Activated T-cell treated with anti-CD3 and anti-CD28 coated beads for 24 hours (primary cell): ENCODE measurements around the gene TUBB4B.
"Not testable (repeated sequence)": the region's sequence is repeated elsewhere in the genome, so short reads cannot be mapped to it uniquely, and the experiment has no call there.

Experiments used
- DNase-seq: peaks from one replicate; pipeline ENCODE4 v3.0.0-alpha.2; 2020; ENCODE audit warnings: low read depth

The TUBB4B gene

DNA sequence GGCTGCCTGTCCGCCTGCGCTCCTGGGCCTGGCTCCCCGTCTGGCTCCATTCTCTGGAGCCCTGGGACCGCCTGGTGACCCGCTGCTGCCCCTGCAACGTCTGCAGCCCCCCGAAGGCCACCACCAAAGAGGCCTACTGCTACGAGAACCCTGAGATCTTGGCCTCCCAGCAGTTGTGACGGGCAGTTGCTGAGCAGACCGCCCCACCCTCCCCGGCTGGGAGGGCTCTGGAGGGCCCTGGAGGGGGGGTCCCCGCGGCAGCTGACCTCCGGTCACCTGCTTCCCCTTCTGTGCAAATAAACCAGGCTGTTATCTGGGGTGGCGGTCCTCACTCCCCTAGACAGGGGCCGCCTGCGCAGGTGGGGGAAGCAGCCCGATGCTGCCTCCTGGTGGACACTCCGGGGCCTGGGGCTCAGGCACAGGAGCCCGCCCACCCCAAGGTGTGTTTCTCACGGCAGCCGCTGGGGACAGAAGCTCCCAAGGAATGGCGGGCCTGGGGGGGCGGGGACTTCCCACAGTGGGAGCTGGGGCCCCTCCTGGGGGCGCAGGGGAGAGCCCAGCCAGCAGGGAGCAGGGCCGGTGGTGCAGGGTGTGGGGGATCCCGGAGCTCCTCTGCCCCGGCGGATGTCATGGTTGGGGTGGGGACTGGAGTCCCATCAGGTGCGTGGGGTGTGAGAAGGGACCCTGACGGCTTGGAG is 4.7 kb upstream of the TUBB4B start:
- DNase-seq, result peak; percentile 86

DNA sequence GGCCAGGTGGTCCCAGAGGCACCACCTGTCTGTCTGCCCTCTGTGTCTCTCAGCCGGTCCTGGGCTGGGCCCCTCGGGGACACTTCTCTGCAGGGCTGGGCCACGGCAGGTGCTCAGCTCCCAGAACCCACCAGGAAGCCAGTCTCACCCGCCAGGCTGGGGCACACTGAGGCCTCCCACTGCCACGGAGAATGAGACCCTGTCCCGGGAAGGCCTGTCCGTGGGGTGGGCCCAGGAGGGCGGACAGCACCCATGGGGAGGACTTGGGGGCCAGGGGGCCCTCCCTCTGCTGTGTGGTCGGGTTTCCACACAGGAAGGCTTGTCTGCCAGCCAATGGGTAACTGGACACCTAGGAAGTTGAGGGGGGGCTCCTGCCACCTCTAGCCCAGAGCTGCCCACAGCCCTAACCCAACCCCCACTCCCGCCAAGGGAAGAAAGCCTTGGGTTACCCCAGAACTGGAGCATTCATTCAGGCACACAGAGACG is 4.1 kb upstream of the TUBB4B start:
- no peak for DNase-seq

DNA sequence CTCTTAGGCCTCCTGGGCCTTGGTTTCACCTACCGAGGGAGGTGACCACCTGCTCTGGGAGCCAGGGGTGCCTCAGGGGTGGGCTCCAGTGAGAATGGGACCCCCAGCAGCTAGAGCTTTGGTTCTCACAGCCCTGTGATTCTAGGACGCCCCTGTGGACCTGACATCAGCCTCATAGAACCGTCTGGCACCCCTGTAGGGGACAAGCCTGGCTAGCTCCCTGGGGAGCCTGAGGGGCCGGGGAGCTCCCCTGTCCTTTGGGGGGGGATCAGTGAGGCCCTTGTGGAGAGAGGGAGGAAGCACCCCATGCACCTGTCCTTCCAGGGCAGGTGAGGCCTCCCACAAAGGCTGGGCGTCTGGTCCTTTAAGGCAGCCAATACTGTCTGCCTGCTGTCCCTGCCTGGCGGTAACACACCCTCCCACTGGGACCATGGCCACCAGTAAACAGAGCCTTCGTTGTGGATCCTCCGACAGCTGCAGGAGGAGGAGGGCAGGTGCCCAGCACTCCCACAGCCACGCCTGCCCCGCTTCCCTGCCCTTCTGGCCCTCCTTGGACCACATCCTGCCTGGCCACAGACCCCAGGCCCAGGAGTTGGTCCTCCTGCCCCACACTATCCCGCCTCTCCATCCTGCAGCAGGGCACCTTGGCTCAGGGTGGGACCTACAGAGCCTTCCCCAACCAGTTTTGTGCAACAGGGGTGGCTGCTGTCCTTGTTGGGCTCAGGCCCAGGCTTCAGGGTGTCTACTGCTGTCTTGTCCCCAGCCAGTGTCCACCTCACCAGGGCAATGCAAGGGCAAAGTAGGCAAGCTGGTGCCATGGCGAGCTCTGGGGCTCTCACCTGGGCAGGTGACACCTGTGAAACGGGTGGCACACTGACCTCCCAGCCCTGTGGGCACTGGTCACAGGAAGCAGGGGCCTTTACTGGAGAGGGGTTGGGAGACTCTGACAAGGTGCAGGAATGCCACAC is 3.0 kb upstream of the TUBB4B start:
- no peak for DNase-seq

DNA sequence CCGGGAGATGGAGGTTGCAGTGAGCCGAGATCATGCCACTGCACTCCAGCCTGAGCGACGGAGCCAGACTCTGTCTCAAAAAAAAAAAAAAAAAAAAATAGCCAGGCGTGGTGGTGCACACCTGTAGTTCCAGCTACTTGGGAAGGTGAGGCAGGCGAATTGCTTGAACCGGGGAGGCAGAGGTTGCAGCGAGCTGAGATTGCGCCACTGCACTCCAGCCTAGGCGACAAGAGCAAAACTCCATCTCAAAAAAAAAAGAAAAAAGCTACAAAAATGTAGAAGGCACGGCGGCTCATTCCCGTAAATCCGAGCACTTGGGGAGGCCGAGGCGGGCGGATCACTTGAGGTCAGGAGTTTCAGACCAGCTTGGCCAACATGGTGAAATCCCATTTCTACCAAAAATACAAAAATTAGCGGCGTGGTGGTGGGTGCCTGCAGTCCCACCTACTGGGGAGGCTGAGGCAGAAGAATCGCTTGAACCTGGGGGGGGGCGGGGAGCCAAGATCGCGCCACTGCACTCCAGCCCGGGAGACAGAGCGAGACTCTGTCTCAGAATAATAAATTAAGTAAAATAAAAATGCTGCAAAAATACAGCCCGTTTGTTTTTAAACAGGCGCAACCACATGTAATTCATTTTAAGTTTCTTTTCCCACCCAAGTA is 1.4 kb upstream of the TUBB4B start:
- DNase-seq, result not testable (repeated sequence)

DNA sequence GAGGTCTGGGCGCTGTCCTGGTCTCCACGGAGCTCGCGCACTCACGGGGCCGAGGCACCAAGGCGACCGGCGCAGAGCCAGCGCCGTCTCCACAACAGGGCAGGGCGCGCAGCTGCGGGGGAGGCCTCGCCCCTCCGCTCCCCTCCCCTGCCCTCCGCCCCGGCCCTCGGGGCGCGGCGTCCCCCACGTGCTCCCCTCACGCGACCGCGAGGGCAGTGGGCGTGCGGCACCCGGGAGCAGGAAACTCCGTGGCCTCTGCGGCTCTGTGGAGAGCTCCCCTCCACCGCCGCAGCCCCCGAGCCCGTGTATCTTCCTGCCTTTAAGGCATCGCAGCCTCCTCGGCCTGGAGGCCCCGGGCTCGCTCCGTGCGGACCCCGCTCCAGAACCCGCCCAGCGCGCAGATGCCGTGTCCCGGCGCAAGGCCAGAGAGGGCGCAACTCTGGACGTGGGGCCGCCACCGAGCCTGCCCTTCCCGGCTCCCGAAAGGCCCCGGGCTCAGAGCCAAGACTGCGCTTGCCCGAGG is 708 bp upstream of the TUBB4B start:
- peak; percentile 60 for DNase-seq

DNA sequence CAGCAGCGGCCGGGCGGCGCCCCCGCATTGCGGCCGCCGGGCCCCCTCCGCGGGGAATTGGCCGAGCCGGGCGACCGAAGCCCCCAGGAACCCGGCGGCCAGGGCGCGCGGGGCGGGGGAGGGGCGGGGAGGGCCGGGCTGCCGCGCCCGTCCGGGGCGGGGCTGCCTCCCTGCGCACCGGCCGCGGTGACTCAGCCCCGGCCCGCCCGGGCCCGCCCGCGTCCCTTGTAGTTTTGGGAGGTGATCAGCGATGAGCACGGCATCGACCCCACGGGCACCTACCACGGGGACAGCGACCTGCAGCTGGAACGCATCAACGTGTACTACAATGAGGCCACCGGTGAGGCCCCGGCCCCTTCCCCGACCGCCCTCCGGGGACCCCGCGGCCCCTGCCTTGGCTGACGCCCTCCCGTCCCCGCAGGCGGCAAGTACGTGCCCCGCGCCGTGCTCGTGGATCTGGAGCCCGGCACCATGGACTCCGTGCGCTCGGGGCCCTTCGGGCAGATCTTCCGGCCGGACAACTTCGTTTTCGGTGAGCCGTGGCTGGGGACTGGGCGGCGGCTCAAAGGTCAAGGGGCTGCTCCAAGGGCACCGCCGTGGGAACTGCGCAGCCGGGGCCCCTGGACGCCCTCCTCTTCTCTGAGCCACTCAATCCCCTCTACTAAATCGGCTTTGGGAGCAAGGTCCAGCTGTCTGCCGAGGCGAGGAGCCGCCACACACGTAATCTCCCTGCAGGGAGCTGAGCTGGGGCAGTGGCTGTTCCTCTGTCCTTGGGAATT is 592 bp downstream of the TUBB4B start:
- DNase-seq, result peak; percentile 56

DNA sequence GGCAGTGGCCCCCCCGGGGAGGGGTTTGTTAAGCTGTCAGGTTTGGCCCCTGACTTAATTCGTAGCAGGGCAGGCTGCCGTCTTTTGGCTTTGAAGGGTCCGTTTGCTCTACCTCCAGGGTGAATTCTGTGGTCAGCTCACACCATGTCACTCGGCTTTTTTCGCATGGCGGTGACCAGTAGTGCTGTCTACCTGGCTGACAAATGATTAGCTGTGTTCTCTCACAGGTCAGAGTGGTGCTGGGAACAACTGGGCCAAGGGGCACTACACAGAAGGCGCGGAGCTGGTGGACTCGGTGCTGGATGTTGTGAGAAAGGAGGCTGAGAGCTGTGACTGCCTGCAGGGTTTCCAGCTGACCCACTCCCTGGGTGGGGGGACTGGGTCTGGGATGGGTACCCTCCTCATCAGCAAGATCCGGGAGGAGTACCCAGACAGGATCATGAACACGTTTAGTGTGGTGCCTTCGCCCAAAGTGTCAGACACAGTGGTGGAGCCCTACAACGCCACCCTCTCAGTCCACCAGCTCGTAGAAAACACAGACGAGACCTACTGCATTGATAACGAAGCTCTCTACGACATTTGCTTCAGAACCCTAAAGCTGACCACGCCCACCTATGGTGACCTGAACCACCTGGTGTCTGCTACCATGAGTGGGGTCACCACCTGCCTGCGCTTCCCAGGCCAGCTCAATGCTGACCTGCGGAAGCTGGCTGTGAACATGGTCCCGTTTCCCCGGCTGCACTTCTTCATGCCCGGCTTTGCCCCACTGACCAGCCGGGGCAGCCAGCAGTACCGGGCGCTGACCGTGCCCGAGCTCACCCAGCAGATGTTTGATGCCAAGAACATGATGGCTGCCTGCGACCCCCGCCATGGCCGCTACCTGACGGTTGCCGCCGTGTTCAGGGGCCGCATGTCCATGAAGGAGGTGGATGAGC is 1.4 kb downstream of the TUBB4B start:
- no peak for DNase-seq

DNA sequence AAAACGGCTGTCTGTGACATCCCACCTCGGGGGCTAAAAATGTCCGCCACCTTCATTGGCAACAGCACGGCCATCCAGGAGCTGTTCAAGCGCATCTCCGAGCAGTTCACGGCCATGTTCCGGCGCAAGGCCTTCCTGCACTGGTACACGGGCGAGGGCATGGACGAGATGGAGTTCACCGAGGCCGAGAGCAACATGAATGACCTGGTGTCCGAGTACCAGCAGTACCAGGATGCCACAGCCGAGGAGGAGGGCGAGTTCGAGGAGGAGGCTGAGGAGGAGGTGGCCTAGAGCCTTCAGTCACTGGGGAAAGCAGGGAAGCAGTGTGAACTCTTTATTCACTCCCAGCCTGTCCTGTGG is 2.2 kb downstream of the TUBB4B start:
- not testable (repeated sequence) for DNase-seq

DNA sequence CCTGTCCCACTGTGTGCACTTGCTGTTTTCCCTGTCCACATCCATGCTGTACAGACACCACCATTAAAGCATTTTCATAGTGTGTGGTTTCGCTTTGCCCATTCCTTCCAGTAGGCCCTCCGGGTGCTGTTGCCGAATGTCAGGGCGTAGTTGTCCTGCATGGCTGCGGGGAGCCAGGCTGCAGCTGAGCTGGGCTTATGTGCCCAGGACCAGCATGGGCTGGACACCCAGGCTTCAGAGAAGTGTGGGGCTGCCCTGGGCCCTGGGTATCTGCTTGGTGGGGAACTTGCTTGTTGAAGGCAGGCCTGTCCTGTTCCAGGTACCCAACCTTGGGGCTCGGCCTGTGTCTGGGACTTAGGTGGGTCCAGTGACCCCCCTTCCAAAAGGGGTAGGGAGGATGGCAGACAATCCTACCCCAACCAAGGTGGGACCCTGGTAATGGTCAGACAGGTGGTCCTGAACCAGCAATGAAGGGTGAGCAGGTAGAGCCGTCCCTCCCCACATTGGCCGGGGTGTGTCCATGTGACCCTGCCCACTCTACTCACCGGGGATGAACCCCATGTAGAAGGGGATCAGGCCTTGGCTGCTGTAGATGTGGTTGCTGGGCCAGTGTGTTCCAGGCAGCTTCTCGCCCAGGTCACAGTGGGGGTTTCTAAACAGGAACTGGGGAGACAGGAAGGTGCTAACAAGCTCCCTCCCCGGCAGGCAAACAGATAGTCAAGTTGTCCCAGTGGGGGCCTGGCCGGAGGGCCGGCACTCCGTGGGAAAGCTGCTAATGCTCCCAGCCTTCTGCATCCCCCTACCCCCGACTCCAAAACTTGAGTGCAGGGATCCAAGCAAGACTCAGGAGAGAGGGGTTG is 2.8 kb downstream of the TUBB4B start:
- no peak for DNase-seq

DNA sequence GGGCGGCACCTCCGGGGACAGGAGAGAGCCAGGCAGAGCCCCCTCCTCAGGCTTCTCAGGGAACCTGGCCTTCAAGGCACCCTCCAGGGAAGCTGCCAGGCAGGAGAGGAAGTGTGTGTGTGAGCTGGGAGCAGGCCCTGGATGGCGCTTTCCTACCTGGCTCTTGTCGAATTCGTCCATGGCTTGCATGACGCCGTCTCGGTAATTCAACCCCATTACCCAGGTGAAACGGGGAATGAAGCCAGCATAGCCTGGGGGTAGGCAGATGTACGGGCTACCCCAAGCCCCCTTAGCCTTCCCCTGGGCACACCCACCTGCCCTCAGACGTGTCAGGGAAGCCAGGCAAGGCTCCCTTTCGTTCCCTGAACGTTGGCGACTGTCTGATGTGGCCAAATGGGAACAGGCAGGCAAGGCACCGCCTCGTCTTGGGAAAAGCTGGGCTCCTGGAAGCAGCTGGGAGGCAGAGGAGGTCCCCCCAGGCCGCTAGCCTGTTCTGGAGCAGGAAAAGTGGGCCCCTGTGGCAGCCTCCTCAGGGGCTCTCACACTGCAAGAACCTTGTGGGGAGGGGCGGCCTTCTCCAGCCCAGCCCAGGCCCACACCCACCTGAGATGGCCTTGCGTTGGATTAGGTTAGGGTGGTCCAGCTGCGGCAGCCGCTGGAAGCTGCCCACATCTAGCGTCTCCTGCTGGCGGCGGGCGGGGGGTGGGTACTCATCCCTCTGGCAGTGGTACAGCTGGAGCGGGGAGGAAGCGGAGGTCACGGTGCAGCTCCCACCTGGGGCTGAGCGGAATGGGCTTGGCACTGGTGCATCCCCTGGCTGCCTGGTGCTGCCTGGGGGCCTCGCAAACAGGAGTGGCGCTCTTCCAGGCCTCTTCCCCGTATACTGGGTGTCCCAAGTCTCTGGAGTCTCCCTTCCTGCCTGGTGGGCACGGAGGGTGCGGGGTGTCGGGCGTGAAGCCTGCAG is 3.7 kb downstream of the TUBB4B start:
- no peak for DNase-seq

DNA sequence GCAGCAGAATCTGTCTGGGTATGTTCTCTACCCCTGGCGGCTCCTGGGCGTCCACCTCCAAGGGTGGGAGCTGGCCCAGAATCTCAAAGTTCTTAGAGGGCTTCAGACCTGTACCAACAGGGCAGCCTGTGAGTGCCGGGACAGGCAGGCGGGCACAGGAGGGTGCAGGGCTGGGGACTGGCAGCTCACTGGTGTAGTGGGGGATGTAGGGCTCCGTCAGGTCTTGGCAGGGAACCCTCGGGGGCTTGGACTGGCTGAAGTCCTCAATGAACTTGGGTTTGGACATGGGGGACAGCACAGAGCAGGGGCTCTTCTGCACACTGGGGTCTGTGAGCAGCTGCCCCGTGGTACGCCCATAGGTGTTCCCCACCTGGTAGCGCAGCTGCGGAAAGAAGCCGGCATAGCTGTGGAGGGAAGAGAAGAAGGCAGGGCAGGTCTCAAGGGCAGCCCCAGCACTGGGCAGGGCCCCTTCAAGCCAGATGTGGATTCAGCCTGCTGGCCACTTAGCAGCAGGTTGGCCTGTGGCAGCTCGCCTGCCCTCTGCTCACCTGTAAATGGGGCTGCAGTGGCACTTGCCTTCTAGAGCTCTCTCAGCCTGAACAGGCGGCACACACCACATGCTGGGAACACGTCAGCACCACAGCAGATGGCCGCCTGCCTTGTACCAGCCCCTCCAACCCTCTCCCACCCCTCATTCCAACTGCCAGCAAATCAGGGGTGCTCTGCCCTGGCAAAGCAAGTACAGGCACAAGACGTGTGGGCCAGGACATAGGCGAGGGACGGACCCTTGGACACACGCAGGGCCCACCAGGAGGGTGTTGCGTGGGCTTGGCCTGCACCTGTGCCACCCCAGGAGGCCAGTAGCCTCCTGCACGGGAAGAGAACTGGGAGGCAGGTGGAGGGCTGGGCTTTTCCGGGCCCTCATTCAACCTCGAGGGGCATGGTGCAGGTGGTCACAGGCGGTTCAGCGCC is 4.6 kb downstream of the TUBB4B start:
- no peak for DNase-seq

DNA sequence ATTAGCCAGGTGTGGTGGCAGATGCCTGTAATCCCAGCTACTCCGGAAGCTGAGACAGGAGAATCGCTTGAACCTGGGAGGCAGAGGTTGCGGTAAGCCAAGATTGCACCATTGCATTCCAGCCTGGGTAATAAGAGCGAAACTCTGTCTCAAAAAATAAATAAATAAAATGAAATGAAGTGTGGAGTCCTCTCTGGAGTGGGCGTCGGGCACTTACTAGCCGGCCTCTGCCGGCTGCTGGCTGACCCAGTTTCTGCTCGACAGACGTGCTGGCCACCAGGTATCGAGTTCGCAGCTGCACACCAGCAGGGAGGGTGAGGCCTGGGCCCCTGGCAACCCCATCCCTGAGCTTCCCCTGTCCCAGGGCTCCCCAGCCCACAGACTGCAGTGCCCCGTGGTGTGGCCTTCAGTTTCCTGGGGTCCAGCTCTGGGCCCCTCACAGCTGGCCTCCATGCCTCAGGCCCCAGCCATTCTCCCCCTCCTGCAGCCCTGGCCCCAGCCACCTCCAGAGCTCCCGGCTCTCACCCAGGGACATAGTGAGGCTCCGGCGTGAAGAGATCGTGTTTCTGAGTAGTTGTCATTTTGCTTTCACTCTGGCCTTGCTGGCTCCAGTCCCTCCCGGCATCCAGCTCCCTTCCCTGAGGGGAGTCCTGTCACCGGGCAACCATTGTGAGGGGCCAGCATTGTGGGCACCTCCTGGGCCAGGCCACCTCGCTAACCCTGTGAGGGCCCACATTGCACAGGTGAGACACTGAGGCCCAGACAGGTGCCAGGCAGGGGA is 6.2 kb downstream of the TUBB4B start:
- no peak for DNase-seq

DNA sequence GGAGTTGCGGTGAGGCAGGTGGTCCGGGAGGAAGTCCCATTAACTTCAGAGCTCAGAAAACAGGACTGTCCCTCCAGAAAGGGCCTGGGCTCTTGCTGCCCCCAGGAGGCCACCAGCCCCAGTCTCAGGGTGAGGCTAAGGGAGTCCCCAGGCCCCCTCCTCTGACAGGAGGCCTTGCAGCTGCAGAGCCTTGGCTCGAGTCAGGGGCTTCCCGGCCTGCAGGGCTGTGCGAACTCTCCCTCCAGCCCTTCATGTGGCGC is 6.8 kb downstream of the TUBB4B start:
- no peak for DNase-seq

DNA sequence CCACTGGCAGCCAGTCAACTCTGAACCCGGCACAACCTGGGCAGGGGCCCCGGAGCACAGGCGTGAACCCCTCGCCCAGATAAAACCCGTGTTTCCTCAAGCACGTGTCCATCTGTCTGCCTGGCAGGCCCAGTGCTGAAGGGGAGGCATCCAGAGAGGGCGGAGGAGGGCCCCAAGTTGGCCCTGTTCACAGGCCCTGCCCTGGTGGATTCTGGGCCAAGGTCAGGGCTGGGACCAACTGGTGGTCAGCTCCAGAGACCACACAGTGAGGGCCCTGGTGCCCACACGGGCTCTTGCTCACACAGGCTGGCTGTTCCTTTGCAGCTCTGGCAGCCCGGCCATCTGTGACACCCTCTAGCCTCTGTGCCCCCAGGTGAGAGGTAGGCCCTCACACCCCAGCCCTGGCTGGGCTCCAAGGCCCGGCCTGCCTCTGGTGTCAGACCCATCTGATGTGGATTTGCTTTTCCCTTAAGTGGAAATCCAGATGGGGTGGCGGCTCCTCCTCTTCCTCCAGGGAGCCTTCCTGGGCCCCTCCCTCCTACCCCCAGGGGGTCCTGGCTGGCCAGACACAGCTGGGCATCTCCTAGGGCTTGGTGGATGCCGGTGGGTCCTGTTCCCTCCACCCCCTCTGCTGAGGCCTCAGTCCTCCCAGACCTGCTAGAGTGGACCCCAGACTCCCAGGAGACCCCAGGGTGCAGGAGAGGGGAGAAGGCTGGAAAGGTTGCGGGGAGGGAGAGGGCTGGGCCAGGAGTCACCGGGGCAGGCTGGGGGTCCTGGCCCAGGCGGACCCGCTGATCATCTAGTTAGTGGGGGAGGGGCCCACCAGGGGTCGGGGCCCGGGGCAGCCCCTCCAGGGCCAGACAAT is 9.5 kb downstream of the TUBB4B start:
- DNase-seq, result no peak

DNA sequence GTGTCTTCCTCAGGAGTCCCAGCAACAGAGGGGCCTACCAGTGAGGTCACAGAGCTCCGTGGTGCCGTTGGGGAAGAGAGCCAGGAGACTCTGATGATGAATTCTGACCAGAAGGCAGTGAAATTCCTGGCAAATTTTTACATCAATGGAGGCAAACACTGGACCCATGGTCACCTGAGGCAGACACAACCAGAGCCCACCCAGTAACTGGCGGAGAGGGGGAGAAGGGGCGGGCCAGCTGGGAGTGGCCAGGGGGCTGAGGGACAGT is 10.0 kb downstream of the TUBB4B start, which contains the start of gene STPG3:
TSS of gene STPG3 (plus strand) at position 93 of the 268 bp plus-strand sequence. CDS start at position 94, 1 bp downstream.
- DNase-seq, result no peak
